ENCODE measurements around the gene ELF2. TPM values are rescaled to one million over a fixed set of nuclear protein-coding genes. Genes with fewer than 3 reads are reported as not detected.

The ELF2 gene
- total and polyA plus RNA-seq, 11 donors: 10.3 to 44.2 (median 34.0) TPM

DNA sequence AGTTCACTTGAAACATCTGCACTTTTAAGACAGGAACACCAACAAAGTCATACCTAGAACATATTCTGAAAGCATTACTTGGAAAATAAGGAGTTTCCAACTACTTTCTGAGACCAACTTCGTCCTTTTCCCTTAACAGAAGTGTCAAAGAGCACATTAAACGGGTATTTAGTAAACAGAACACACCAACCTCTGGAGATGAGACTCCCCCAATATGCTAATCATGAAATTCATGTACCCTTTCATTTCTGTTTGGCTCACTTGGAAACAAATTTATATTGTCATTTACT, 92.3 kb downstream of the ELF2 start:
- WGBS, 4 donors: 0 to 3% (median 0%) methylated on average over 2 of the region's 2 CpGs
- Histone ChIP-seq H3K4me1 (peaks cover 0 to 38% (median 26%) of the 10 kb centered on the region in 12 donors), H3K27me3 (no peaks in the 10 kb centered on the region), H3K9me3 (no peaks in the 10 kb centered on the region), H3K27ac (peak overlapping the region; percentile 80 to 97 (median 94)), H3K4me3 (peak overlapping the region; percentile 72 to 94 (median 82)), H3K36me3 (no peaks in the 10 kb centered on the region)
- no peak for TF ChIP-seq POLR2A (IDR thresholded peaks at IDR 0.05)
- TF ChIP-seq, protein P1, sequence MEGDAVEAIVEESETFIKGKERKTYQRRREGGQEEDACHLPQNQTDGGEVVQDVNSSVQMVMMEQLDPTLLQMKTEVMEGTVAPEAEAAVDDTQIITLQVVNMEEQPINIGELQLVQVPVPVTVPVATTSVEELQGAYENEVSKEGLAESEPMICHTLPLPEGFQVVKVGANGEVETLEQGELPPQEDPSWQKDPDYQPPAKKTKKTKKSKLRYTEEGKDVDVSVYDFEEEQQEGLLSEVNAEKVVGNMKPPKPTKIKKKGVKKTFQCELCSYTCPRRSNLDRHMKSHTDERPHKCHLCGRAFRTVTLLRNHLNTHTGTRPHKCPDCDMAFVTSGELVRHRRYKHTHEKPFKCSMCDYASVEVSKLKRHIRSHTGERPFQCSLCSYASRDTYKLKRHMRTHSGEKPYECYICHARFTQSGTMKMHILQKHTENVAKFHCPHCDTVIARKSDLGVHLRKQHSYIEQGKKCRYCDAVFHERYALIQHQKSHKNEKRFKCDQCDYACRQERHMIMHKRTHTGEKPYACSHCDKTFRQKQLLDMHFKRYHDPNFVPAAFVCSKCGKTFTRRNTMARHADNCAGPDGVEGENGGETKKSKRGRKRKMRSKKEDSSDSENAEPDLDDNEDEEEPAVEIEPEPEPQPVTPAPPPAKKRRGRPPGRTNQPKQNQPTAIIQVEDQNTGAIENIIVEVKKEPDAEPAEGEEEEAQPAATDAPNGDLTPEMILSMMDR (IDR thresholded peaks at IDR 0.05): no peak
- intact Hi-C loops (cut with DNase I): loop anchor here (2.0 to 10.0 kb wide), 8 partner anchors 47 to 368 kb away; partner anchors contain the start of genes NAA15 (in 4 of the 10), ELF2 (in 3 of the 10), NDUFC1 (in 3 of the 10) and RAB33B (in 1 of the 10)
- no peak for ATAC-seq
- no peak for DNase-seq

DNA sequence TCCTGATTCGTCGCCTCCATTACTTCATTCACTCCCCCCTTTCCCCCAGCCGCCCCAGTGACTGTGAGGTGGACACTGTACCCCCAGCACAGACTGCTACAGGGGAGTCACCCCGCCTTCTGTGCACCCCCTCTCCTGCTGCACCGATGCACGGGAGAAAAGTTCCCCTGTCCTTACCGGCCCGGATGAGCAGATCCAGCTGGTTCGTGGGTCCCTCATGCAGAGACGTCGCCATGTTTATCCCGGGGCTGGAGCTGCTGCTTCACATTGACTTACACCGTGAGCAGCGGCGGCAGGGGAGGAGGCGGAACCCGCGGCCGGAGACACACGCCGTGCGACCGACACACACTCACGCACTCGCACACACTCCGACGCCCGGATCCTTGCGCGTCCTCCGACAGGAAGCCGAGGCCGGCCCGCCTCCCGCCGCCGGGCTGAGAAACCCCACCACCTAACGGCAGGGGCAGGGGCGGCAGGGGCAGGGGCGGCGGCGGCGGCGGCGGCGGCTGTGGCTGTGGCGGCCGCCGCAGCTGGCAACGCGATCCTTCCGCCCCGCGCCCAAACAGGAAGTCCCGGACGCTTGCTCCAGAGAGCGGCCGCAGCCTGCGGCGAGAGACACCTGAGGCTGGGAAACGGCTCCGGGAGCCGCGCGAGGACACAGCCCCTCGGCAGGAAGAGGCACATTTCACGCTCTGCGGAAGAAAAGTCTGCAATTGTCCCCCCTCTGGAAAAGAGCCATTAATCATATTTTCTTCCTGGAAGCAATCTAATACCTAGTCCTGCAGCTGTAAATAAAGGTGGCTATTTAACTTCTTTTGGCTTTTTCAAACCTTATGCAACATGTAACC, 92.8 kb downstream of the ELF2 start:
- Histone ChIP-seq H3K27me3 (no peaks in the 10 kb centered on the region), H3K4me1 (peaks cover 0 to 38% (median 29%) of the 10 kb centered on the region in 12 donors), H3K4me3 (peak overlapping the region; percentile 72 to 94 (median 82)), H3K36me3 (no peaks in the 10 kb centered on the region), H3K27ac (peak overlapping the region; percentile 80 to 97 (median 94)), H3K9me3 (no peaks in the 10 kb centered on the region)
- 0 to 2% (median 1%) methylated on average over 29 to 68 of the region's 68 CpGs for WGBS, 4 donors
- intact Hi-C loops (cut with DNase I): loop anchor here (1.0 to 10.0 kb wide), 10 partner anchors 47 to 368 kb away; partner anchors contain the start of genes ELF2 (in 6 of the 10), NAA15 (in 4 of the 10), NDUFC1 (in 3 of the 10) and RAB33B (in 1 of the 10)
- DNase-seq (peak; percentile 89 to 95 (median 92)), ATAC-seq (peak; percentile 57 to 89 (median 78))
- TF ChIP-seq, protein P1 (IDR thresholded peaks at IDR 0.05): peak in 10 of 12 donors; percentile 15 to 54 (median 39)
- TF ChIP-seq POLR2A (IDR thresholded peaks at IDR 0.05): peak in 1 of 2 donors; percentile 30

DNA sequence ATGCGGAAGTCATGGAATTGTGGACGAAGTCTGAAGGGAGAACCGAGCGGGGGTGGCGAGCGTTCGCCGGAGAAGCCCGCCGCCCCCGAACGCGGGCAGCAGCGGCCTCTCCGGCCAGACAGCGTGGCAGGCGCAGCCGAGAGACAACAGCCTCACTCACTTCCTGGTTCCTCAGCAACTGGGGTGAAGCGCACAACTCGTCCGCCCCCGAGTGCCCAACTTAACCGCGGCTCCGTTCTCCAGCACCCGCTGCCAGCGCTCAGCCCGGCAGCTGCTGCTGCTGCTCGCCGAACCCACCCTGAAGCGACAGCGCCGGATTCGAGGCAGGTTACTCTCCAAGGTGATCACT, 93.4 kb downstream of the ELF2 start:
- DNase-seq (peak; percentile 58 to 79 (median 66)), ATAC-seq (peak; percentile 36 to 64 (median 63))
- peaks cover 0 to 43% (median 30%) of the 10 kb centered on the region in 12 donors for H3K4me1 ChIP-seq
- intact Hi-C loops (cut with DNase I): loop anchor here (1.0 to 10.0 kb wide), 9 partner anchors 46 to 369 kb away; partner anchors contain the start of genes ELF2 (in 6 of the 10), NAA15 (in 3 of the 10), NDUFC1 (in 3 of the 10) and RAB33B (in 1 of the 10)
- H3K27ac ChIP-seq: peak overlapping the region; percentile 80 to 97 (median 94)
- 0 to 2% (median 0%) methylated on average over 12 to 34 of the region's 34 CpGs for WGBS, 4 donors
- H3K36me3 ChIP-seq: no peaks in the 10 kb centered on the region
- H3K4me3 ChIP-seq: peak overlapping the region; percentile 72 to 94 (median 82)
- H3K9me3 ChIP-seq: no peaks in the 10 kb centered on the region
- no peaks in the 10 kb centered on the region for H3K27me3 ChIP-seq
- TF ChIP-seq POLR2A (IDR thresholded peaks at IDR 0.05): no peak
- TF ChIP-seq, protein P1 (IDR thresholded peaks at IDR 0.05): peak in 6 of 12 donors; percentile 6 to 43 (median 16)

Measured in heart left ventricle (tissue), 16 donors.